Ovary (tissue), 9 donors: ENCODE data around the gene TBC1D1. TPM values are rescaled to one million over a fixed set of nuclear protein-coding genes. Genes with fewer than 3 reads are reported as not detected.

Experiments
- DNase-seq, 5 donors: peaks; one replicate each; pipeline ENCODE4 v3.0.0-alpha.2; 2019 to 2020
- H3K27ac ChIP-seq, 2 donors: fragments of 200-600 bp; one replicate each; pipeline versions ENCODE4 v1.5.1 to v1.8.0; 2019 to 2022
- H3K27me3 ChIP-seq: fragments of 200-600 bp; one replicate; pipeline ENCODE4 v1.8.0; 2022
- H3K36me3 ChIP-seq: fragments of 200-600 bp; sonication (generic); one replicate; pipeline ENCODE4 v1.5.1; 2019
- H3K4me1 ChIP-seq: one replicate; pipeline ENCODE4 v1.8.1; 2013; ENCODE audit warnings: mild to moderate bottlenecking, moderate library complexity; ENCODE audit not compliant: insufficient read depth
- H3K4me3 ChIP-seq: fragments of 200-600 bp; sonication (generic); one replicate; pipeline ENCODE4 v1.5.1; 2017
- H3K9me3 ChIP-seq, 2 donors: fragments of 200-600 bp in 1 of 2; sonication (generic) in 1 of 2; one replicate each; pipeline versions ENCODE4 v1.5.1 to v1.8.1; 2013 to 2019; ENCODE audit warnings: mild to moderate bottlenecking in 1 of 2, moderate library complexity in 1 of 2
- EP300 ChIP-seq: sonication (generic); formaldehyde crosslinking; IDR thresholded peaks from one replicate; pipeline ENCODE4 v1.6.1; 2017; ENCODE audit warnings: antibody characterized with exemption
- POLR2A ChIP-seq: fragments of 450-650 bp; IDR thresholded peaks from one replicate; pipeline ENCODE4 v1.6.1; 2017; ENCODE audit warnings: antibody characterized with exemption, mild to moderate bottlenecking, moderate library complexity
- WGBS, 3 donors: extraction: QIAGEN DNeasy Blood & Tissue Kit in 1 of 3; methylation state at CpG; one replicate each; pipeline versions ENCODE4 v1.1.5 to v1.1.7; 2013 to 2017; 5-methylcytosine and 5-hydroxymethylcytosine counted together
- intact Hi-C, 4 donors: fragments of 100-400 bp; cut with DNase I; formaldehyde crosslinking; loops; one replicate each; pipeline versions ENCODE4 v1.11.0 to v1.15.1; 2022 to 2023
- polyA plus RNA-seq, 2 donors: library from polyadenylated mRNA; stranded (reverse); fragments of 200-250 nt in 1 of 2; fragments of 350-450 nt in 1 of 2; fragmentation: Illumina TruSeq in 1 of 2; extraction: RNeasy Lipid Tissue Mini Kit (QIAGEN cat#74804) in 1 of 2; gene quantifications; one replicate each; pipeline ENCODE4 v1.2.3, GENCODE V29; 2013 to 2014
- total RNA-seq, 7 donors: library from RNA; depleted of rRNA in 2 of 7; stranded (reverse); fragments of >200 nt in 2 of 7; fragmentation: NEBNext Ultra II Directional in 3 of 7; extraction: Animal tissue kit (Norgen Biotek cat#: 25700) in 3 of 7; gene quantifications; one replicate each; pipeline versions ENCODE4 v1.1.0 to v1.2.4, GENCODE V29; 2016 to 2023
- TF ChIP-seq, protein P1 (sequence below), 3 donors: fragments of 450-650 bp in 2 of 3; fragments of 200-600 bp in 1 of 3; IDR thresholded peaks; one replicate each; pipeline versions ENCODE4 v1.5.1 to v1.8.0; 2016 to 2022; ENCODE audit warnings: antibody characterized with exemption in 3 of 3, mild to moderate bottlenecking in 1 of 3
- donor health status: DM: no; HTN: no; CAD: no; lungs with moderate emphysema.
- donor health status: DM: no; HTN: no; CAD: no.
- donor health status: Bipolar disorder and iron deficiency.
- donor health status: DM: yes; HTN: yes; CAD: no.
- donor health status: DM: no; HTN: no; CAD: no.
- donor health status: DM: yes; HTN: yes; CAD: no.

TBC1D1 gene
- total and polyA plus RNA-seq, 9 donors: 39.5 to 104 (median 63.9) TPM

GRCh38 chr4:38046727-38047489 lies 156.0 kb downstream of the TBC1D1 start:
- Histone ChIP-seq H3K27me3 (no peaks in the 10 kb centered on the region), H3K9me3 (no peaks in the 10 kb centered on the region), H3K27ac (no peak overlapping the region), H3K4me3 (no peak overlapping the region), H3K36me3 (no peaks in the 10 kb centered on the region), H3K4me1 (peaks cover 8% of the 10 kb centered on the region)
- TF ChIP-seq EP300 (no peak), POLR2A (no peak)
- TF ChIP-seq, protein P1, sequence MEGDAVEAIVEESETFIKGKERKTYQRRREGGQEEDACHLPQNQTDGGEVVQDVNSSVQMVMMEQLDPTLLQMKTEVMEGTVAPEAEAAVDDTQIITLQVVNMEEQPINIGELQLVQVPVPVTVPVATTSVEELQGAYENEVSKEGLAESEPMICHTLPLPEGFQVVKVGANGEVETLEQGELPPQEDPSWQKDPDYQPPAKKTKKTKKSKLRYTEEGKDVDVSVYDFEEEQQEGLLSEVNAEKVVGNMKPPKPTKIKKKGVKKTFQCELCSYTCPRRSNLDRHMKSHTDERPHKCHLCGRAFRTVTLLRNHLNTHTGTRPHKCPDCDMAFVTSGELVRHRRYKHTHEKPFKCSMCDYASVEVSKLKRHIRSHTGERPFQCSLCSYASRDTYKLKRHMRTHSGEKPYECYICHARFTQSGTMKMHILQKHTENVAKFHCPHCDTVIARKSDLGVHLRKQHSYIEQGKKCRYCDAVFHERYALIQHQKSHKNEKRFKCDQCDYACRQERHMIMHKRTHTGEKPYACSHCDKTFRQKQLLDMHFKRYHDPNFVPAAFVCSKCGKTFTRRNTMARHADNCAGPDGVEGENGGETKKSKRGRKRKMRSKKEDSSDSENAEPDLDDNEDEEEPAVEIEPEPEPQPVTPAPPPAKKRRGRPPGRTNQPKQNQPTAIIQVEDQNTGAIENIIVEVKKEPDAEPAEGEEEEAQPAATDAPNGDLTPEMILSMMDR (IDR thresholded peaks at IDR 0.05): no peak
- DNase-seq: no peak
- WGBS, 3 donors: 57 to 73% (median 71%) methylated on average over 5 of the region's 5 CpGs
- intact Hi-C loops: no loop called here

DNA sequence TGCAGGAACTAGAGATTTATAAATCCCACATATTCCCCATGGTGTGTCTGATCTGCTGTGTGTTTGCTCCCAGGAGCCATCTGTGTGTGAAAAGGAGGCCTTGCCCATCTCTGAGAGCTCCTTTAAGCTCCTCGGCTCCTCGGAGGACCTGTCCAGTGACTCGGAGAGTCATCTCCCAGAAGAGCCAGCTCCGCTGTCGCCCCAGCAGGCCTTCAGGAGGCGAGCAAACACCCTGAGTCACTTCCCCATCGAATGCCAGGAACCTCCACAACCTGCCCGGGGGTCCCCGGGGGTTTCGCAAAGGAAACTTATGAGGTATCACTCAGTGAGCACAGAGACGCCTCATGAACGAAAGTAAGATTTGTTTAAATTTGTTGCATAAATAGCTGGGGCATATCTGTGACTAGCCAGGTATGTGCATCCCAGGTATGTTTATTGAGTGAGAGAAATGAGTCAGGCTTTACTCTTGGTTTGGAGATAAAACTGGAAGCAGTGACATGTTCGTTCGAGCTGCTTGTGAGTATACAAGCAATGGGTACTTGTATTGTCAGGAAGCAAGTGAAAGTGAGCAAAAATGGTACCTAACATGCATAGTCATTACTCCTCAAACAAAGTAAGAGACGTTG lies 158.8 kb downstream of the TBC1D1 start:
- no peak for DNase-seq
- intact Hi-C loops: no loop called here
- WGBS, 3 donors: 89 to 93% (median 92%) methylated on average over 15 of the region's 15 CpGs
- no peak overlapping the region for H3K4me3 ChIP-seq
- peaks cover 8% of the 10 kb centered on the region for H3K4me1 ChIP-seq
- no peak for TF ChIP-seq EP300
- TF ChIP-seq, protein P1 (IDR thresholded peaks at IDR 0.05): no peak
- TF ChIP-seq POLR2A: no peak
- no peaks in the 10 kb centered on the region for H3K36me3 ChIP-seq
- no peaks in the 10 kb centered on the region for H3K9me3 ChIP-seq
- no peaks in the 10 kb centered on the region for H3K27me3 ChIP-seq
- no peak overlapping the region for H3K27ac ChIP-seq

- intact Hi-C loops: no loop called here
Observed at GRCh38 chr4:38050560-38051350, 159.9 kb downstream of the TBC1D1 start.

DNA sequence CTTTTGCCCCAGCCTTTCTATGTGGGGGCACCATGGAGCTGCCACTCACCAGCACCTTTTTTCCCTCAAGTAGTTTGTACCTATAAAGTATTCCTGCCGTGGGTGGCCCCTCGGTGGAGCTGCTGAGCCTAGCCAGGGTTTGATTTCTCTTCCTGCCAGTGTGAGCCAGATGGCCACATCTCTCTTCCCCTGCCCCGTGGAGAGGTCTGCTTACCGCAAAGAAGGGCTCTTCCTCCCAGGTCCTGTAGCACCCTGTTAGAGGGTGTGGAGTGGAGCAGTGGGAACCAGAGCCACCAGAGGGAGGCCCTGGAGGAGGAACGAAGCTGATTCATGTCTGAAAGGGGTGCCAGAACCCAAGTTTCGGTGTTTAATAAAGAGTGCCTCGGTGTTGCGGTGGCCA lies 164.7 kb downstream of the TBC1D1 start:
- no peaks in the 10 kb centered on the region for H3K36me3 ChIP-seq
- 75 to 89% (median 83%) methylated on average over 8 of the region's 8 CpGs for WGBS, 3 donors
- intact Hi-C loops: no loop called here

More at GRCh38 chr4:38050560-38051350, 159.9 kb downstream of the TBC1D1 start:
- 49 to 51% (median 49%) methylated on average over 10 of the region's 10 CpGs for WGBS, 3 donors
- Histone ChIP-seq H3K4me3 (no peak overlapping the region), H3K4me1 (peaks cover 8% of the 10 kb centered on the region), H3K9me3 (no peaks in the 10 kb centered on the region), H3K27me3 (no peaks in the 10 kb centered on the region), H3K27ac (peak overlapping the region in 1 of 2 donors; percentile 67), H3K36me3 (no peaks in the 10 kb centered on the region)
- TF ChIP-seq EP300 (no peak), POLR2A (no peak)
- TF ChIP-seq, protein P1 (IDR thresholded peaks at IDR 0.05): no peak
- DNase-seq: no peak

More for the DNA sequence above, 164.7 kb downstream of the TBC1D1 start:
- Histone ChIP-seq H3K4me3 (no peak overlapping the region), H3K27ac (no peak overlapping the region), H3K4me1 (peaks cover 8% of the 10 kb centered on the region), H3K27me3 (no peaks in the 10 kb centered on the region), H3K9me3 (no peaks in the 10 kb centered on the region)
- TF ChIP-seq EP300 (no peak), POLR2A (no peak)
- TF ChIP-seq, protein P1 (IDR thresholded peaks at IDR 0.05): no peak
- no peak for DNase-seq
